Hematopoietic multipotent progenitor cell treated with erythropoietin and hydrocortisone succinate and interleukin-3 and kit ligand, for 15 days (in vitro differentiated cells): ENCODE data around the gene CPM.
"Not testable (repeated sequence)": the region's sequence is repeated elsewhere in the genome, so short reads cannot be mapped to it uniquely, and the experiment has no call there.

Source experiments
- DNase-seq: peaks from one replicate; pipeline ENCODE4 v3.0.0-alpha.2; 2015; ENCODE audit warnings: low spot score

The CPM gene

DNA sequence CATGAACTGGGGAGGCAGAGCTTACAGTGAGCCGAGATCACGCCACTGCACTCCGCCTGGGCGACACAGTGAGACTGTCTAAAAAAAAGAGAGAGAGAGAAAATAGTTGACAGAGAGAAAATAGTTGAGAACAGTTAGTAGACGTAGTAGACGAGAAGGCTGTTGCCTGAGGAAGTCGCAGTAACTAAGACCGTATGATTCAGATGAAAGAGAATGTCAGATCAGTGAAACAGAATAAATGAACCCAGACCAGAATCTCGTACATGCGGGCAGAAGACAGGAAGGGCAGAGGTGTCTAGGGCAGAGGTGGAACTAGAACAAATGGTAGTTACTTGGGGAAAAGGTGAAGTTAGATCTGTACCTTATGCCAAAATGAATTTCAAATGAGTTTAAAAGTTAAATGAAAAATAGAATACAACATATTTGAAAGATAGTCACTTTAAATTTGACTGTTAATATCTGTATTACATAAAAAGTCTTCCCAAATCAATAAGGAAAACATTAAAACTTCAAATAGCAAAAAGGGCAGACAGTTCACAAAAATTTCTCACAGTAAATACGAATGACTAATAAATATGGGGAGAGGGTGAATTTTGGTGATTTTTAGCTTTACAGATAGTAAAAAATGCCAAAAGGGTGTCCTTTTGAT is 107.3 kb downstream of the CPM start:
- no peak for DNase-seq

DNA sequence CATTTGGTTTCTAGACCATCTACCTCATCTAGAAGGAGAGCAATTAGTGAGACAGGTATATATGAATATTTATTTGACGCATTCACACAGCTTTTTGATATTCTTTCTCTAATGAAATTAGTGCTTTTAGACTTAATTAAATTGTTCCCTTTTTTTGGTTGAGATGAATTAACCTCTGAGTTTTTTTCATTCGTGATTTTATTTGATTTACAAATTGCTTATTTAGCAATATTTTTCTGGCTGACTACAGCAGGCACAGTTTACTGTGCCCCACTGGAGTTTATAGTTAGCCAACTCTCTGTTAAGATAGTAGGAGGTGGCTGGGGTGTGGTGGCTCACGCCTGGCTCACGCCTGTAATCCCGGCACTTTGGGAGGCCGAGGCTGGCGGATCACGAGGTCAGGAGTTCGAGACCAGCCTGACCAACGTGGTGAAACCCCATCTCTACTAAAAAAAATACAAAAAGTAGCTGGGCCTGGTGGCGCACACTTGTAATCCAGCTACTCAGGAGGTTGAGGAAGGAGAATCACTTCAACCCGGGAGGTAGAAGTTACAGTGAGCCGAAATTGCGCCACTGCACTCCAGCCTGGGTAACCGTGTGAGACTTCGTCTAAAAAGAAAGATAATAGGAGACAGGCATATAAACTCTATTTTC is 108.2 kb downstream of the CPM start:
- DNase-seq = no peak

DNA sequence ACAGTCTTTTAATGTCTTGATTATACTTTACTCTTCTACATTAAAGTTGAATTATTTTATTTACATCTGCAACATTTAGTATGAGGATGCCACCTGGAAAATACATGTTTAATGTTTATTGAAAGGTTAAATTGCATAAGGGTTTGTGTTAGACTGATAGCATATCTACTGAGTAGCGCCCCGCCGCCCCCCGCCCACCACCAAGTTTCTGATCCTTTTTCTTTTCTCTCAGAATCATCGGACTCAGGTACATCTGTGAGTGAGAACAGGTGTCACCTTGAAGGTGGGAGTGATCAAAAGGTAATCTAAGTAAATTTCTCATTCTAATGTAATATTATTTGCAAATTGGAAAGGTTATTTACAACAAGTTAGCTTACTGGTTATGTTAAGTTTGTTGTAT is 108.8 kb downstream of the CPM start:
- no peak for DNase-seq

DNA sequence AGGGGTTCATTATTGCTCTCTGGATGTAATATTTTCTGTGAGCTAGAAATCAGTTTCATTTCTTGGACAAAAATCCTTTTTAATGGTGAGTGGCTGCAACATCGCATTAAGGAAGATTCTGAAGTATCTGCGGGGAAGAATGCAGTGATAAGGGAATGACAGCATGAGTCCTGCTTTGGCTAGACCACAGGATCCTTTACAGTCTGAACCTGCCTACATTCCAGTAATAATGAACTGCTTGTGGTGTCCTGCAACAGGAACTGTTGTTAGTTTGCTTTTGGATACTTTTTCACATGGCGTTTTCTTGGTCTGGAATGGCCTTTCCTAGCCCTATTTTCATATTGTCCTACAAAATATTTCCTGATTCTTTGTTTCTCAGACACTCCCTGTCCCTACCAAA is 109.3 kb downstream of the CPM start:
- no peak for DNase-seq

DNA sequence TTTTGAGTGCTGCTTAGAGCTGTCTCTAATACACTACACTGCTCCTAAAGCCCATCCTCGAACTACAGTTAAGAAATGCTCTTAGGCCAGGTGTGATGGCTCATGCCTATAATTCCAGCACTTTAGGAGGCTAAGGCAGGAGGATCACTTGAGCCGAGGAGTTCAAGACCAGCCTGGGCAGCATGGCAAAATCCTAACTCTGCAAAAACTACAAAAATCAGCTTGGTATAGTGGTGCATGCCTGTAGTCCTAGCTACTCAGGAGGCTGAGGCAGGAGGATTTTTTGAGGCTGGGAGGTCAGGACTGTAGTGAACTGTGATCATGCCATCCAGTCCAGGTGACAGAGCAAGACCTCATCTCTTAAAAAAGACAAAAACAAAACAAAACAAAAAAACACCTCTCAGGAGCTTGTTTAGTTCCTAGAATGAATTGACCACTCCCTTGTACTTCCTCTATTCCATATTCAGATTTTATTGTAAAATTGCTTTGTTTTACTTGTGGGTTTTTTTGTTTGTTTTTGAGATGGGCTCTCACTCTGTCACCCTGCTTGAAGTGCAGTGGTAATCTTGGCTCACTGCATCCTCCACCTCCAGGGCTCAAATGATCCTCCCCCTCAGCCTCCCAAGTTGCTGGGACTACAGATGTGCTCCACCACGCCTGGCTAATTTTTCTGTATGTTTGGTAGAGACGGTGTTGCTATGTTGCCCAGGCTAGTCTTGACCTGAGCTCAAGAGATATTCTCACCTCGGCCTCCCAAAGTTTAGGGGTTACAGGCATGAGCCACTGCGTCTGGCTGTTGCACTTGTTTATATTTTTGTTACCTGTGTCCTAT is 111.4 kb downstream of the CPM start:
- DNase-seq = no peak

- not testable (repeated sequence) for DNase-seq
These were observed 113.5 kb downstream of the CPM start for GRCh38 chr12:68819481-68819880.

GRCh38 chr12:68815928-68816800 is 116.8 kb downstream of the CPM start:
- DNase-seq = no peak

GRCh38 chr12:68815232-68815927 is 117.6 kb downstream of the CPM start:
- no peak for DNase-seq

GRCh38 chr12:68814490-68815231 is 118.3 kb downstream of the CPM start:
- no peak for DNase-seq

- DNase-seq = no peak
These were observed 119.8 kb downstream of the CPM start for GRCh38 chr12:68813242-68813593.

DNA sequence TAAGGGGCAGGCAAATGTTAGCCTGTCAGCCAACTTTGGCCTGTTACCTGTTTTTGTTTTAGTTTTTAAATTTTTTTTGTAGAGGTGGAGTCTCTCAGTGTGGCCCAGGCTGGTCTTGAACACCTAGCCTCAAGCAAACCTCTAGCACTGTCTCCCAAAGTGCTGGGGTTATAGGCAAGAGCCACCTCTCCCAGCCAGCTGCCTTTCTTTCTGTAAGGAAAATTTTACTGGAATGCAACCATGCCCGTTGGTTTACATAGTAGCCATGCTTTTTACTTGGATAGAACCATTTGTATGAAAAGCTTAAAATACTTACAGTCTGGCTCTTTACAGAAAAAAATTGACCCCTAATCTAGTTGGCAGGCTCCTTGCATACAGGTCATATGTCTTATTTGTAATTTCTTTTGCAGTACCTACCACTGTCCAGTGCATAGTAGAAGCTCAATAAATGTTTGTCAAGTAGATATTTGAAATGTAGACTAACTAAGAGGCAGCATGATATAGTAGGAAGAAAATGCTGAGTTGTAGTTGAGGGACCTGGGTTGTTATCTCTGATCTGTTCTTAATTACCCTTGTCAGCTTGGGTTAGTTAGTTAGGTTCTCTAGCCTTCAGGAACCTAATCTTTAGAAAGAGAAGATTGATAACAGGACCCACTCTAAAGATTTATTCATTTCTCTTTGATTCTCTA is 120.3 kb downstream of the CPM start:
- peak; percentile 42 for DNase-seq

- DNase-seq = not testable (repeated sequence)
These were observed 121.4 kb downstream of the CPM start for GRCh38 chr12:68811573-68811972.

DNA sequence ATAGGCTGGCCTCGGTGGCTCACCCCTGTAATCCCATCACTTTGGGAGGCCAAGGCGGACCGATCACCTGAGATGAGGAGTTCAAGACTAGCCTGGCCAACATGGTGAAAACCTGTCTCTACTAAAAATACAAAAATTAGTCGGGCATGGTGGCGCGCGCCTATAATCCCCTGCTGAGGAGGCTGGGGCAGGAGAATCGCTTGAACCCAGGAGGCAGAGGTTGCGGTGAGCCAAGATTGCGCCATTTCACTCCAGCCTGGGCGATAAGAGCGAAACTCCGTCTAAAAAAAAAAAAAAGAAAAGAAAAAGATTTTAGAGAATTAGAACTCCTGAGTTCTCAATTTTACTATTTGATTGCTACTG is 123.0 kb downstream of the CPM start:
- DNase-seq = not testable (repeated sequence)

- no peak for DNase-seq
These were observed 123.6 kb downstream of the CPM start for GRCh38 chr12:68809190-68810026.

DNA sequence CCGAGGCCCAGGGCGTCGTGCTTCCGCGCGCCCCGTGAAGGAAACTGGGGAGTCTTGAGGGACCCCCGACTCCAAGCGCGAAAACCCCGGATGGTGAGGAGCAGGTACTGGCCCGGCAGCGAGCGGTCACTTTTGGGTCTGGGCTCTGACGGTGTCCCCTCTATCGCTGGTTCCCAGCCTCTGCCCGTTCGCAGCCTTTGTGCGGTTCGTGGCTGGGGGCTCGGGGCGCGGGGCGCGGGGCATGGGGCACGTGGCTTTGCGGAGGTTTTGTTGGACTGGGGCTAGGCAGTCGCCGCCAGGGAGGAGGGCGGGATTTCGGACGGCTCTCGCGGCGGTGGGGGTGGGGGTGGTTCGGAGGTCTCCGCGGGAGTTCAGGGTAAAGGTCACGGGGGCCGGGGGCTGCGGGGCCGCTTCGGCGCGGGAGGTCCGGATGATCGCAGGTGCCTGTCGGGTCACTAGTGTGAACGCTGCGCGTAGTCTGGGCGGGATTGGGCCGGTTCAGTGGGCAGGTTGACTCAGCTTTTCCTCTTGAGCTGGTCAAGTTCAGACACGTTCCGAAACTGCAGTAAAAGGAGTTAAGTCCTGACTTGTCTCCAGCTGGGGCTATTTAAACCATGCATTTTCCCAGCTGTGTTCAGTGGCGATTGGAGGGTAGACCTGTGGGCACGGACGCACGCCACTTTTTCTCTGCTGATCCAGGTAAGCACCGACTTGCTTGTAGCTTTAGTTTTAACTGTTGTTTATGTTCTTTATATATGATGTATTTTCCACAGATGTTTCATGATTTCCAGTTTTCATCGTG is 124.4 kb downstream of the CPM start:
- DNase-seq = peak; percentile 77

DNA sequence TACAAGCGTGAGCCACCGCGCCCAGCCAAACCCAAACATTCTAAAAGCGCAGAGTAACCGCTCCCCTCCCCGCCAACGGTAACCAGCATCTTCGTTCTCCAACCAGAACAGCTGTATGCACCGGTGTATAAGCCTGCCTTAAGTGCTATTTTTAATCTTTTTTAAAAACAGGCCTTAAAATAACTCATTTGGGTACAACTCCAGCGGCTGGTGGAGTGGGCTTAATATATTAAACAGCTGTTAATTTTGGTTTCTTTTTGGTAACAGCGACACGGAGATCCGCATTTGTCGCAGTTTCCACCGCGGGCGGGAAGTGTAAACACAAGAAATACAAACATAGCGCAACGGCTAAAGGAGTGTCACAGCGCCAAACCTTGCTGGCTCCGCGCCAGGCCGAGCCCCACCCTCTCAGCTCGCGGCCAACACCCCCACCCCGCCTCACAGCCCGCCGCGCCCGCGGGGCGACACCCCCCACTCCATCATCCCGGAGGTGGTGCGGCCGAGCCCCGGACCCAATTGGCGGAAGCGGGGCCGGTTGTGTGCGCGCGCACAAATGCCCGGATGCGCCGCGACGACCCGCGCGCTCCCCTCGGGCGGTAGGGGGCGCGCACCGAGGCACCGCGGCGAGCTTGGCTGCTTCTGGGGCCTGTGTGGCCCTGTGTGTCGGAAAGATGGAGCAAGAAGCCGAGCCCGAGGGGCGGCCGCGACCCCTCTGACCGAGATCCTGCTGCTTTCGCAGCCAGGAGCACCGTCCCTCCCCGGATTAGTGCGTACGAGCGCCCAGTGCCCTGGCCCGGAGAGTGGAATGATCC is 125.2 kb downstream of the CPM start, which contains the start of gene MDM2:
Gene MDM2 (plus strand): TSS at position 602 of the 812 bp plus-strand sequence. CDS start 301 bp downstream, outside the sequence.
- DNase-seq = peak; percentile 91

DNA sequence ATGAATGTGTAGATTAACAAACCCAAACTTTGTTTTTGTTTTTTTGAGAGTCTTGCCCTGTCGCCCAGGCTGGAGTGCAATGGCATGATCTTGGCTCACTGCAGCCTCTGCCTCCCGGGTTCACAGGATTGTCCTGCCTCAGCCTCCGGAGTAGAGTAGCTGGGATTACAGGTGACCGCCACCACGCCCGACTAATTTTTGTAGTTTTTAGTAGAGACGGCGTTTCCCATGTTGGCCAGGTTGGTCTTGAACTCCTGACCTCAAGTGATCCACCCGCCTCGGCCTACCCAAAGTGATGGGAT is 125.7 kb downstream of the CPM start:
- DNase-seq = not testable (repeated sequence)
